ENCODE results near the gene C19orf67. TPM values are rescaled to one million over a fixed set of nuclear protein-coding genes. Genes with fewer than 3 reads are reported as not detected.

Gene C19orf67
- total RNA-seq, 1 experiment from 2014 or later = 0.39 TPM

GRCh38 chr19:14063105-14063504 is 22.5 kb downstream of the C19orf67 start:
- H3K27me3 Mint-ChIP-seq (ENCODE audit: low read depth) = peaks cover 35% of the 10 kb centered on the region
- no peak overlapping the region for H2BK15ac ChIP-seq (ENCODE audit: low read depth, low read length)
- no peaks in the 10 kb centered on the region; a peak in 2 of 5 replicates for H3K9me3 Mint-ChIP-seq
- H2BK120ac ChIP-seq (ENCODE audit: low read depth, low read length, poor library complexity, severe bottlenecking) = no peak overlapping the region
- H3K27ac Mint-ChIP-seq = no peak overlapping the region
- no peak overlapping the region for H3K23ac ChIP-seq (ENCODE audit: insufficient read length, low read depth, low read length)
- H3K4me1 ChIP-seq (ENCODE audit: insufficient read depth, low read length) = no peaks in the 10 kb centered on the region; the same call in 1 of the 2 replicates
- H2AFZ ChIP-seq (ENCODE audit: low read length) = no peak overlapping the region
- WGBS (ENCODE audit: extremely low coverage, insufficient read length, low lambda C conversion rate) = no CpG with 5 or more reads among the region's 7 CpGs
- H3K79me2 ChIP-seq (ENCODE audit: insufficient read depth, low read length) = no peaks in the 10 kb centered on the region
- no peak overlapping the region for H2BK20ac ChIP-seq (ENCODE audit: low read depth, low read length, poor library complexity, severe bottlenecking)
- H3K36me3 Mint-ChIP-seq (ENCODE audit: insufficient read depth in 1 of 3, low read depth in 3 of 3) = no peaks in the 10 kb centered on the region
- peaks cover 4% of the 10 kb centered on the region for H3K23me2 ChIP-seq (ENCODE audit: insufficient read length, low read depth, low read length, poor library complexity, severe bottlenecking)
- no peak overlapping the region for H4K5ac ChIP-seq (ENCODE audit: insufficient read length, low read depth, low read length)
- no peak overlapping the region for H3K56ac ChIP-seq (ENCODE audit: insufficient read length, low read depth, low read length)
- no peak for TF ChIP-seq CTCF (conservative IDR thresholded peaks at IDR 0.05)
- H3K4me1 Mint-ChIP-seq = peaks cover 6 to 14% of the 10 kb centered on the region in 2 experiments; a peak in 3 of 4 replicates
- no peak overlapping the region for H3K9ac ChIP-seq (ENCODE audit: extremely low read depth, insufficient read length, low read length)
- no peaks in the 10 kb centered on the region for H3K9me3 ChIP-seq (ENCODE audit: control insufficient read depth, low read depth, low read length)
- H3K4me2 ChIP-seq (ENCODE audit: insufficient read depth, insufficient read length, low read length) = no peak overlapping the region
- H3K27me3 ChIP-seq (ENCODE audit: insufficient read depth, low read length) = peaks cover 7% of the 10 kb centered on the region
- no peak overlapping the region for H4K91ac ChIP-seq (ENCODE audit: insufficient read length, low read depth, low read length)
- H2BK12ac ChIP-seq (ENCODE audit: insufficient read length, low read depth, low read length) = no peak overlapping the region
- H3T11ph ChIP-seq (ENCODE audit: low read length) = no peak overlapping the region
- no peak overlapping the region for H3K18ac ChIP-seq (ENCODE audit: insufficient read length, low read depth, low read length)
- no peak for DNase-seq
- no peak overlapping the region for H4K8ac ChIP-seq (replicated peaks; ENCODE audit: insufficient read length, low read depth, low read length)
- H3K27ac ChIP-seq (ENCODE audit: insufficient read length, low read depth, low read length) = no peak overlapping the region
- no peaks in the 10 kb centered on the region for H3K79me1 ChIP-seq (ENCODE audit: insufficient read depth, low read depth, low read length, poor library complexity, severe bottlenecking)
- H2AK5ac ChIP-seq (ENCODE audit: insufficient read length, low read length) = no peak overlapping the region
- no peak overlapping the region for H3K4ac ChIP-seq (ENCODE audit: low read depth, low read length)
- no peaks in the 10 kb centered on the region for H4K20me1 ChIP-seq (ENCODE audit: control insufficient read depth, insufficient read depth, insufficient read length)
- H3K14ac ChIP-seq (ENCODE audit: insufficient read depth, low read length) = no peak overlapping the region
- H3K4me3 Mint-ChIP-seq = no peak overlapping the region
- no peak overlapping the region for H2BK5ac ChIP-seq (ENCODE audit: insufficient read length, low read length)

Data from H9 (cell line).